Activated T-cell treated with anti-CD3 and anti-CD28 coated beads, Interleukin-2, amount 50 U/mL, for 48 hours (primary cell): ENCODE results near the gene SCAPER.

ENCODE experiments used
- DNase-seq, 2 experiments: peaks; one replicate each; pipeline ENCODE4 v3.0.0-alpha.2; 2020

Gene SCAPER

DNA sequence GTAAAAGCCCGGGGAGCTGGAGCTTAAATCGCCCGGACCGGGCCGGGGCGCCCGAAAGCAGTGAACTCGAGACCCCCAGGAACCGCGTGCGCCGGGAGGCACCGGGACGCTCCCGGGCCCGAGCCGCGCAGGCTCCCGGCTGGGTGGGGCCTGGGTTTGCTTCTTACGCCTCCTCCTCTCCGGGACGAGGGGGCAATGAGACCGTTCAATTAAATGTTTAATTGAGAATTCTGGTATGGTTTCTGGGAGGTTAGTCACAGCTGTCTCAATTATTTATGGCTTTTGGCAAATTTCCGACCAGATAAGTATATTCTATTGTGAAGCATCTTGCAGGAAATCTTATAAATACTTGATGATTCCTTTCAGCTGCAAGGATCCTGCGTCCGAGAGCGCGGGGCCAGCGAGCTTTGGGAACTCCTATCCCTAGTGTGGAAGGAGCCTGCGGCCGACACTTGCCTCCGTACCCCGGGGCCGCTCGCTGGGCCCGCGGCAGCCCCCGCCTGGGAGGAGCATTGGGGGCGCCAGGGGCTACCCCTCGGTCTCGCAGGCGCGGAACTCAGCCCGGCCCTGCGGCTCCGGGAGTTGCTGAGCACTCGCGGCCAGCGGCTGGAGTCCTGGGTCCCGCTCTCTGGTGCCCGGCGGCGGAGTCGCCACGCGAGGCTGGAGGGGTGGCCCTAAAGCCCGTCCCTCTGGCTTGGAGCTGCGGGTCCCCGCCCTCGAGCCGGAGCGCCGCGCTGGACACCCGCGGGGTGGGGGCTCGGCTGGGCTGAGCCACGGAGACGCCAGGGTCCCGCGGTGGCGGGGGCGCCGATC is 558.3 kb downstream of the SCAPER start:
- no peak for DNase-seq

GRCh38 chr15:76345880-76346668 is 559.1 kb downstream of the SCAPER start:
- DNase-seq, result peak in 1 of 2 experiments; percentile 46

GRCh38 chr15:76345583-76345879 is 559.6 kb downstream of the SCAPER start:
- no peak for DNase-seq

- no peak for DNase-seq
Observed at GRCh38 chr15:76344893-76345582, 560.1 kb downstream of the SCAPER start.

- DNase-seq, result no peak
Observed at GRCh38 chr15:76343313-76343996, 561.7 kb downstream of the SCAPER start.

GRCh38 chr15:76342382-76343201 is 562.5 kb downstream of the SCAPER start:
- DNase-seq, result peak in 1 of 2 experiments; percentile 48

DNA sequence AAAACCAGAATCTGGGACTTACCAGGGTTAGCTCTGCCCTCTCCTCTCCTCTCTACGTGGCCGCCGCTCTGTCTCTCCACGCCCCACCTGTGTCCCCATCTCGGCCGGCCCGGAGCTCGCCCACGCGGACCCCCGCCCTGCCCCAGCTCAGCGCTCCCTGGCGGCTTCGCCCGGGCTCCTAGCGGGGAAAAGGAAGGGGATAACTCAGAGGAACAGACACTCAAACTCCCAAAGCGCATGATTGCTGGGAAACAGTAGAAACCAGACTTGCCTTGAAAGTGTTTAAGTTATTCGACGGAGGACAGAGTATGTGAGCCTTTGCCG is 563.1 kb downstream of the SCAPER start:
- DNase-seq, result no peak

GRCh38 chr15:76341366-76342057 is 563.6 kb downstream of the SCAPER start:
- DNase-seq, result peak in 1 of 2 experiments; percentile 45

DNA sequence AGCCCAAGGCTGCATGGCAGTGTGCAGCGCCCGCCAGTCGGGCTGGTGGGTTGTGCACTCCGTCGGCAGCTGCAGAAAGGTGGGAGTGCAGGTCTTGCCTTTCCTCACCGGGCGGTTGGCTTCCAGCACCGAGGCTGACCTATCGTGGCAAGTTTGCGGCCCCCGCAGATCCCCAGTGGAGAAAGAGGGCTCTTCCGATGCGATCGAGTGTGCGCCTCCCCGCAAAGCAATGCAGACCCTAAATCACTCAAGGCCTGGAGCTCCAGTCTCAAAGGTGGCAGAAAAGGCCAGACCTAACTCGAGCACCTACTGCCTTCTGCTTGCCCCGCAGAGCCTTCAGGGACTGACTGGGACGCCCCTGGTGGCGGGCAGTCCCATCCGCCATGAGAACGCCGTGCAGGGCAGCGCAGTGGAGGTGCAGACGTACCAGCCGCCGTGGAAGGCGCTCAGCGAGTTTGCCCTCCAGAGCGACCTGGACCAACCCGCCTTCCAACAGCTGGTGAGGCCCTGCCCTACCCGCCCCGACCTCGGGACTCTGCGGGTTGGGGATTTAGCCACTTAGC is 564.3 kb downstream of the SCAPER start:
- peak; percentile 69 to 78 for DNase-seq

- DNase-seq, result peak; percentile 60 to 64
Observed at GRCh38 chr15:76340198-76340802, 564.8 kb downstream of the SCAPER start.

GRCh38 chr15:76339305-76340197 is 565.6 kb downstream of the SCAPER start:
- peak in 1 of 2 experiments; percentile 57 for DNase-seq

GRCh38 chr15:76338486-76339304 is 566.4 kb downstream of the SCAPER start:
- peak in 1 of 2 experiments; percentile 34 for DNase-seq

DNA sequence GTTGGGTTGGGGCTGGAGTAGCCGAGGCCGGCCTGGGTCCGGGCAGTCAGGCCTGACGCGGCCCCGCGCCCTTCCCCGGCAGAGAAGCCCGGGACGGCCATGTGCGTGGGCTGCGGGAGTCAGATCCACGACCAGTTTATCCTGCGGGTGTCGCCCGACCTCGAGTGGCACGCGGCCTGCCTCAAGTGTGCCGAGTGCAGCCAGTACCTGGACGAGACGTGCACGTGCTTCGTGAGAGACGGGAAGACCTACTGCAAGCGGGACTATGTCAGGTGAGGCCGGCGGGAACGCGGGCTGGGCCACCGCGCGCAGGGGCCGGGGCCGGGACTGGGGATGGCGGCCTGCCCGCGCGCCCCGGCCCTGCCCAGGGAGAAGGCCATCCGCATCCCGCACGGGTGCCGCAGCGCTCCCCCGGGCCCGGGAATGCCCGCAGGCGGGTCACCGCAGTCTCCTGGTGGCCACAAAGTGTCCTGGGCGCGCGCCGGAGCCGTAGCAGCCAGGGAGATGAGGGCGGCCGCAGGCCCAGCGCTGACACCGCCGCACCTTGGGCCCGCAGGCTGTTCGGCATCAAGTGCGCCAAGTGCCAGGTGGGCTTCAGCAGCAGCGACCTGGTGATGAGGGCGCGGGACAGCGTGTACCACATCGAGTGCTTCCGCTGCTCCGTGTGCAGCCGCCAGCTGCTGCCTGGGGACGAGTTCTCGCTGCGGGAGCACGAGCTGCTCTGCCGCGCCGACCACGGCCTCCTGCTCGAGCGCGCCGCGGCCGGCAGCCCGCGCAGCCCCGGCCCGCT is 567.2 kb downstream of the SCAPER start:
- peak in 1 of 2 experiments; percentile 54 for DNase-seq

DNA sequence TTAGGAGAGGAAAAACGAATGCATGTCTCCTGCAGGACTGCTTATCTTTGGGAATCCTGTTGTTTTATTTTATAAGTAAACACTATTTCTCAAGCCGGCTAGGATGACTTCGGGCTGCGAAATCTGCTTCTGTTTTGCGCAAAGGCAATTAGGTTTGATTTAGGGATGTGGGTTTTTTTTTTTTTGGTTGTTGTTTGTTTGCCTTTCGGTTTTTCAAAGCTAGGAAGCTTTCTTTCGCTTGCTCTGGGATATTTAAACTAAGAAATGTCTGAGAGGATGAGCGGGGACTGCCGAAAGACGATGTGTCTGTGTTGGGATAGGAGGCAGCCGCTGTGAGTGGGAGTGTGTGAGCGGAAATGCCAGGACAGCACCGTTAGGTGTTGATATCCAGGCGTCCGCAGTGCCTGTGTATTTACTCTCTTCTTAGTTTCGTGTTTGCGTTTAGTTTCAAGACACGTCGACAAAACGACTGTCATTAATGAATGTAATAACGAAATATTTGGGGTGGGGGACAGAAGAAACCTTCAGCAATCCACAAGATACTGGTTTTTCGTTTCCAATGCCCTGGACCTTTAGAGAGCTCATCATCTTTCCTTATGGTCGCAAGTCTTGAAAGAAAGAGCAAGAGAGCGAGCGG is 568.0 kb downstream of the SCAPER start:
- DNase-seq, result peak in 1 of 2 experiments; percentile 40

DNA sequence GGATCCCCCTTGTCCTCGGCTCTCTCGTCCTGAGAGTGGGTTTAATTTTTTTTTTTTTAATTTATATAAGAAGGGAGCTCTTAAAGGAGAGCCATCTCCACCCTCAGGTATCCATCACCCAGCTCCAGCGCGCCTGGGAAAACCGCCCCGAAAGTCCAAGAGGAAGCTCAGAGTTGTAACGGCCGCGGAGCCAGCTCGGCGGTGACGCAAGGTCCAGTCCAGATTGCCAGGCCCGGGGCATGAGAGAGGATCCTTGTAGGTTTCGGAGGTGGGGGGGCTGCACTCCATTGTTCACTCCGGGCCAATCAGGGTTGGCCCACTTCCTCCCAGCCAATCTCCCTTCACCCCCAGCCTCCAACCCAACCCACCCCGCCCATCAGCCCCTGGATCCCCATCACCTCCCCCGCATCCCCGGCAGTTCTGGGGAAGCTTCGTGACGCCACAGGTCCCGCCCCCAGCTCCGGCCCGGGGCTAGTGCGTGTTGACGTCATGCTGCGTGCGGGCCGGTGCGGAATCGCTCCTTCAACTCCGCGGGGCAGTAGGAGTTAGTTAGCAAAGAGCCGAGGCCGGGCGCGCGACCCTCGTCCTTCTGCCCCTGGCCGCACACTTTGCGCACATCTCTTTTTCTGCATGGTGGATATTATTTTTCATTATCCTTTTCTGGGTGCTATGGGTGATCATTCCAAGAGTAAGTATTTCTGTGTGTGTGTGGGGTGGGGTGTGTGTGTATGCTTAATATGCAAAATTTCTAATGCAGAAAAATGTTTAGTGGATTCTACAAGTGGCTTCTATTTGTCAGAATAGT is 568.7 kb downstream of the SCAPER start, which contains the start of gene ISL2:
Gene ISL2 (plus strand): TSS at position 520 of the 805 bp plus-strand sequence. CDS start 111 bp downstream, at position 631.
- peak; percentile 79 to 84 for DNase-seq
